GM10847 (cell line): ENCODE data around the gene TCF7.

ENCODE experiments used
- POLR2A ChIP-seq: IDR thresholded peaks from 2 replicates; pipeline ENCODE4 v1.6.1; 2011; ENCODE audit not compliant: insufficient read length; ENCODE audit errors: extremely low read depth

The TCF7 gene

DNA sequence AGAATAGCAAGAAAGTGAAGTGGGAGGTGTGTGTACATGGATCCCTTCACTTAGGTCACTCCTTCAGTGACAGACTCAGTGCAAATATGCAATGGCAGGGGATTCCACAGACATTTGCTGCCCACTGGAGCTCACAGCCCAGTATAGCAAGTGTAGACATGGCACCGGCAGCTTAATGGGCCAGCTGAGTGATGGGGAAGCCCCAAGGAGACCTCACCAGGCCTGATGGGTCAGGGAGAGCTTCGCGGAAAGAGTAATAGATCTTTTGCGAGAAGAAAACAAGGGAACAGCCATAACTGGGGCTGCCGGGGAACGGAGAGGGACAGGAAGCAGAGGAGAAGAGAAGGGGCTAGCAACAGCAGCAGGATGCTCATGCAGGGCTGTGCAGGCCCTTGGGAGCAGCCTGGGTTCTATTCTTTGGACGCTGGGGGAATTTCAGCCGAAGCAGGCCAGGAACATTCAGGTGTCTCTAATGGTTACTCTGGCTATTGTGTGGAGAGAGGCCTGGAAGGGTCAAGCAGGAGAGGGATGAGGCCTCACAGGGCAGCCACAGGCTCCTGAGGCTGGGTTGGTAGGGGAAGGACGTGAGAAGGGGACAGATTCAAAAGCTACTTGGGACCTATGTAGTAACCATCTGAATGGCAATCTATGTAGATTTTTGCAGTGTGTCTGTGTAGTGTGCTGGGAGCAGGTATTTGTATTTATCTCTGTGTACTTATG, 27.0 kb downstream of the TCF7 start:
- no peak for TF ChIP-seq POLR2A

GRCh38 chr5:134142052-134142451, 27.6 kb downstream of the TCF7 start:
- no peak for TF ChIP-seq POLR2A

DNA sequence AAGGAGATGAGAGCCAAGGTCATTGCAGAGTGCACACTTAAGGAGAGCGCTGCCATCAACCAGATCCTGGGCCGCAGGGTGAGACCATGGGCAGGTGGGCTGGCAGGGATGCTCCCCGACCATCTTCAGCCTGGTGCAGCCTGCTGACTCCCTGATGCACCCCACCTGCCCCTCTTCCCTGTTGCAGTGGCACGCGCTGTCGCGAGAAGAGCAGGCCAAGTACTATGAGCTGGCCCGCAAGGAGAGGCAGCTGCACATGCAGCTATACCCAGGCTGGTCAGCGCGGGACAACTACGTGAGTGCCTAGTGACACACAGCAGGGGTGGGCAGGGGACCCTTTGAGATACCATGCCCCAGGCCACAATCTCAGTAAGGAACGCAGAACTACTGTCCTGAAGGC, 28.3 kb downstream of the TCF7 start:
- TF ChIP-seq POLR2A: no peak

DNA sequence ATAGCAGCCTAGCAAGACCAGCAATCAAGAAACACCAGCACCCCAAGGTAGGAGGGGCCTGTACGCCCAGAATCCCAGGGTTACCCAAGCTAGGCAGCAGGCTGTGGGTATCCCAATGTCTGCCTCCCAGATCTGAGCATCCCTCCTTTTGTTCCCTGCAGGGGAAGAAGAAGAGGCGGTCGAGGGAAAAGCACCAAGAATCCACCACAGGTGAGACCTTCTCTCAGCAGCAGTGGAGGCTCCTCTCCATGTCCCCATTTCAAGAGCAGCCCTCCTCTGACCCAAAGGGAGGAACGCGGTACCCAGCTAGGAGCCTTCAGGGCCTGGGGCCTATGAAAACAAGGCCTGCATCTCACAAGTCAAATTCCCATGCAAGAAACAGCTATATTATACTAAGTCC, 28.9 kb downstream of the TCF7 start:
- no peak for TF ChIP-seq POLR2A

DNA sequence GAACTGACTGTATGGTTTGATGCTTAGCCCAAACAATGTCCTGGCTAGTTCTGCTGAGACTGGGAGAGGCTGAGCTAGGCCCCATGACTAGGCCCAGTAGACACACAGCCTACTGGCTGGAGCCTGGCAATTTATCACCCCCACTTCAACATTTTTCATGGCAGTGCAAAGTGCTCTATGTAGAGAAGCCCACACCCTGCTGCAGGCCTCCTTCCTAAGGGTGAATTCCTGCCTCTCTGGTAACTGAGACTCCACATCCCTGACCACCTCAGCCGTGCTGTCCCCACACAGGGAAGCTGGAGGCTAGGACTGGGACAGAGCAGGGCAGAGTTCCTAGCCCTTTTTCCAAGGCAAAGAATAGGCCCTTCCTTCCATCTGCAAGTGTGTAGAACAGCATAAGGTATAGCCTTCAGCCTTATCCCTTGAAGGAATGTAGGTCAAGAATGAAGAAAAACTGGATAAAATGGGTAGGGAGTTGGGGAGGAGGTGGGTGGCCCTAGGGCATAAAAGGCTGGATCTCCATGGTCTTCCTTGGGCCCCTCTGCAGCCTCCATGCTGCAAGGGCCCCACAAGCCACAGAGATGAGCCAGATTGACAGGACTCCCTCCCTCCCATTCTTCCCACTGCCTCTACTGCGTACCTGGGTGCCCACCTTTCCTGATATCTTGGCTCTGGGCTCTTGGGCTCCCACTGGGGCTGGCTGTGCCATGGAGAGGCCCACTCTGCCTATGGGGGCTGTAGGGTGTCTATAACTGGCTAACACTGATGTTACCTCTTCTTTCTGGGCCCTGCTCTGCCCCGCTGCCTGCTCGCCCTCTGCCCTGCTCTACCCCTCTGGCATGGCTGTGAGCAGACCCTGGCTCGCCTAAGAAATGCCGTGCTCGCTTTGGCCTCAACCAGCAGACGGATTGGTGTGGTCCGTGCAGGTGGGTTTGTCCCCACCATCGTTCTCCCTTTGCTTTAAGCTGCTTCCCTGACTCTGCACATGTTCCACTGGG, 29.8 kb downstream of the TCF7 start:
- no peak for TF ChIP-seq POLR2A

DNA sequence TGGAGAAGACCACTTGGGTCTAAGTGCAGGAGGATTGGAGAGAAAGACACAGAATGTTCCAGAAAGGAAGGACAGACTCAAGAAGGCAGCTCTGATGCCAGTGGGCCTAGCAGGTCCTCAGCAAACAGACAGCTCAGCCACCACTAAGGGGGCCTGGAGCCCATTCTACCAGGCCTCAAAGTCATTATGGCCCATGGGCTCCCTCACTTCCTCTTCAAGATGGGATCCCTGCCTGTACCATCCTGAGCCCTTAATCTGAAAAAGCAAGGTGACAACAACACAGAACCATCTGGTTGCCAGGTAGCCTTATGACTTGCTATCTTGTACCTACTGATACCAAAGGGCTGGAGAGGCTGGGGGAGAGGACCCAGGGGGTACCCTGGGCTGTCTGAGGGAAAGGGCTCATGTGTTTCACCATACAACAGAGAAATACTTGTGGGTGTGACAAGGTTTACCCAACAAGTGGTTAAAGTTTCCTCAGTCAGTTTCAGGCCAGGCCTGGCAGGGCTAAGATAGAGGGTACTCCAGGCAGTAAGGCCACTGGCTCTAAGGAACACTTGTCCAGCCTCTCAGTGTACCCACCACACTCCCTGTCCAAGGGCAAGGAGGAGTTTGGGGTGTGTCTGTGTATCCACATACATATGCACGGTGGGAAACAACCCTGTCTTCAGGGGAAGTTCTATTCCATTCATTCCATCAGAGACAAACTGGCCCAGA, 30.7 kb downstream of the TCF7 start:
- no peak for TF ChIP-seq POLR2A

DNA sequence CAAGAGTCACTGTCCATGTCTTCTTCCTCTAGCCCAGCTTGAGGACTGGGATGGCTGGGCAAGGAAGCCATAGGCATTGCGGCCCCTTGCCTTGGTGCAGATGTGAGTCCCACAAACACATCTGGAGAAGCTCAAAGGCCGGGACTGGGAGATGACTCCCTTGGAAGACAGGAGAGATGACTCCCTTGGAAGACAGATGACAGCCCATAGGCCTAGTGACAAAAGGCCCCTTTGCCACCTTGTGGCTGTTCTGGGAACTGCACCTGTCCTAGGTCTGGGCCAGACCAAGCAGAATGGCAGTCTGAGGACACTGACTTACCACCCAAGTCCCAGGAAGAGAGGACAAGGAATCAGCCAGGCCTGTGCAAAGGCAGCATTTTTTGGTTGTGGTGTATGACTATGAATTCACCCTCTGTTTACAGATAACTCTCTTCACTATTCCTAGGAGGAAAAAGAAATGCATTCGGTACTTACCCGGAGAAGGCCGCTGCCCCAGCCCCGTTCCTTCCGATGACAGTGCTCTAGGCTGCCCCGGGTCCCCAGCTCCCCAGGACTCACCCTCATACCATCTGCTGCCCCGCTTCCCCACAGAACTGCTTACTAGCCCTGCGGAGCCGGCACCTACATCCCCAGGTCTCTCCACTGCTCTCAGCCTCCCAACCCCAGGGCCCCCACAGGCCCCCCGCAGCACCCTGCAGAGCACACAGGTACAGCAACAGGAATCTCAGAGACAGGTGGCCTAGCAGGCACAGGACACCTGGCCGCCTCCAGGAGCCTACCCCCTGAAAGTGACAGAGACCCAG, 31.5 kb downstream of the TCF7 start:
- no peak for TF ChIP-seq POLR2A

- no peak for TF ChIP-seq POLR2A
Measured at GRCh38 chr5:134146651-134147518, 32.4 kb downstream of the TCF7 start.

DNA sequence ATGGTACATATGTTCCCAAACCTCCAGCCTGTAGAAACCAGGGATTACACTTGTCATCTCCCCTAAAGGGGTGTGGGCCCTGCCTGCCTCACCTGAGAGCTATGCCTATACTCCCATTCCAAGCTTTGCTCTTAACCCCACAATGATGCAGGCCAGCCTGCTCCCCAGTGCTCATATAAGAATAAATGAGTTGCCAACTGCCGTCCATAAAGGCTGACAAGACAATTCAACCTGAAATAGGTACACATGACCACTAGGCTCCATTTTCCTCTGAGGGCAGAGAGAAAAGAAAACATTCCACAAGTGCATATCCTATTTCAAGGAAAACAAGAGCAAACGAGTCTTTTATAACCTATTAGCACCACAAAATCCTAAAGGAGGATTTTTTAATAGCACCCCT, 33.8 kb downstream of the TCF7 start:
- TF ChIP-seq POLR2A: no peak

DNA sequence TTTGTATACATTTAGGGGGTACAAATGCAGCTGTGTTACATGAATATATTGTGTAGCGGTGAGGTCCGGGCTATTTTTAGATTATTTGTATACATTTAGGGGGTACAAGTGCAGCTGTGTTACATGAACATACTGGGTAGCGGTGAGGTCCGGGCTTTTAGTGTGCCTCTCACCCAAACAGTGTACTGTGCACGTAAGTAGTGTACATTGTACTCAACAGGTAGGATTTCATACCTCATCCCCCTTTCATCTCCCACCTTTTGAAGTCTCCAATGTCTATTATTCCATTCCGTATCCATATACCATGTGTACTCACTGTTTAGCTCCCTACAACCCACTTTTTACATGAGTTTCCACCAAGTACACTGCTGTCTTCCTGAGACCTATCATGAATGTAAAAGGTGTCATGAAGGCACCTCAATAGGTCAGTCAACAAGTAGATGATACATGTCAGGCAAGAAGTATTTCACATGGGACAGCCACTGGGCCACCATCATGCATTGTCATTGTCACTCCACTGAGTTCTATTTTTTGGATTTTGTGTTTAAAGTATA, 34.6 kb downstream of the TCF7 start:
- no peak for TF ChIP-seq POLR2A

DNA sequence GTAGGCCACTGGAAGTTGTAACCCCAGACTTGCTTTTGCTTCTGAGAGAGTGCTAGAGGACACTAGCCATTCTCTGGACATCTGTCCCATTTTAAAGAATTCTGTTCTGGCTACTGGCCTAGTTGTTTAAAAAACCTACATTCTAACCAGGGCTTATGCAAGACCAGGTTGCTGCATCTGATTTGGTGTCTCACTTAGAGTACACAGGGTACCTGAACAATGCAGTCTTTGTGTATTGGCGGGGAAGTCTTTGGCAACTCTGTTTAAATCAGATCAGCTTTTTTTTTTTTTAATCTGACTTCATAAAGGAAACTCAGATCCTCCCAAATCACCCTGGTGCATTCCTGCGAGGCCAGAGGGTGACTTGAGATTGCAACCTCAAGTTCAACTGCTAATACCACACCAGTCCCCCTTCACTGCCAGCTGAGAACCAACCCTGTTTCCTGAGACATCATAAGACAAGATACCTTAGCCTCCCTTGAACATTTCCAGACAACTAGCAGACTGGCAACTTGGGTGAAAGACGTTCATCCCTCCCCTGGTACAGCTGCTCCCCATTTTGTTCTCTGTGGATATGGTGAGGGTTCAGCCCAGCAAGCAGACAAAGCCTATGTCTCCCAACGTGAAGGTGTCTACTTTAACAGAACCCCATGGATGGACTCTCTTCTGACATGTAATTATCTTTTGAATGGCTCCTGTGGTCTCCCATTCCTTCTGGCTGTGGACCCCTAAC, 35.3 kb downstream of the TCF7 start:
- no peak for TF ChIP-seq POLR2A

DNA sequence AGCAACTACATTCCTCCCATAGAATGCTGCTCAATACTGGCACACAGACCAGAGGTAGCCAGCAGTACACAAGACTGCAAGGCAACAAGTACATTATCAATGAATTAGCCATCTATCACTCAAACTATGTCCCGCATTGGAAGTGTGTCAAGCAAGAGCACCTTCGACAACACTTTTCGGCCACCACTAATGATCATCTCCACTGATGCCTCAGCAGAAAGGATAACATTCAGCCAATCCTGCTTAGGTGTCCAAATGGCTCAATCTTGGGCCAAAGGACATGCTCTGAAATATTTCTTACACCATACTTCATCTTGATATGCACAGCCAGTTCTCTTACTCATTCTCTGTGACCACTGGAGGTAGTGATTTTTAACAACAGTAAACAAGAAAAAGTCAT, 37.2 kb downstream of the TCF7 start:
- TF ChIP-seq POLR2A: no peak

DNA sequence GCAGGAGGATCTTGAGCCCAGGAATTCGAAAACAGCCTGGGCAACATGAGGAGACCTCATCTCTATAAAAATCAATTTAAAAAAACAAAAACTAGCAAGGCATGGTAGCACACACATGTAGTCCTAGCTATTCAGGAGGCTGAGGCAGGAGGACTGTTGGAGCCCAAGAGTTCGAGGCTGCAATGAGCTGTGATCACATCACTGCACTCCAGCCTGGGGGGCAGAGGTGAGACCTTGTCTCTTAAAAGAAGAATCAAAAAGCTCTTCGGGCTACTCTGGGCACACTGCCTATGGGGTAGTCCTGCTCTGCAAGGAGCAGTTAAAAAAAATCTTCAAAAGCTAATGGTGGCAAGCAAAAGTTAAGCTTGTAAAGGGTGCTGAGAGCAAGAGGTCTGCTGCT, 38.8 kb downstream of the TCF7 start:
- TF ChIP-seq POLR2A: no peak

DNA sequence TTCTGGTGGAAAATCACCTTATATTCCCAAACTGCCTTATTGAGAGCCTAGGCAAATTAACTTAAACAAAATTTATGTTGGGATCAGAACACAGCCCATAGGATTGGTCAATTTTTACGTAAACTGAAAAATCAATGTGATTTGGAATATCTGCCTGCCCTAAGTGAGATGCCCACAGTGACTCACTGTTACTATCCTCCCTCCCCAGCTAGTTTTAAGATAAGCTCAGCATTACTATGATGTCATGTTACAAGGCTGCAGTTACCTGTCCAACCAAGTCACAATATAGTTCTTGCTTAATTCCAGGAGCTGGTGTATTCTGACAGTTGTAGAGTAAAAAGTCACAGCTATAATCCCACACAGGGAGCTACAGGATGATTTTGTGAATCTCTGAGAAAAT, 39.2 kb downstream of the TCF7 start:
- no peak for TF ChIP-seq POLR2A
